Mesenchymal stem cell (in vitro differentiated cells and primary cell): ENCODE results near the gene DCDC2B. TPM values are rescaled to one million over a fixed set of nuclear protein-coding genes. Genes with fewer than 3 reads are reported as not detected.
A peak's percentile ranks its signal among the peaks of the same experiment; 100 is the strongest.
"Not testable (repeated sequence)": the region's sequence is repeated elsewhere in the genome, so short reads cannot be mapped to it uniquely, and the experiment has no call there.

Experiments
- DNase-seq: peaks from one replicate; pipeline ENCODE4 v3.0.0-alpha.2; 2013
- H2AFZ ChIP-seq: one replicate; pipeline ENCODE4 v1.6.1; 2013; ENCODE audit warnings: low read depth, mild to moderate bottlenecking, control low read depth, inconsistent platforms, low read length, moderate library complexity
- H2AK5ac ChIP-seq: 2 replicates; pipeline ENCODE4 v1.6.1; 2013; ENCODE audit warnings: low read length, moderate library complexity, mild to moderate bottlenecking, inconsistent platforms; ENCODE audit not compliant: severe bottlenecking
- H2BK120ac ChIP-seq: one replicate; pipeline ENCODE4 v1.6.1; 2013; ENCODE audit warnings: low read depth, mild to moderate bottlenecking, inconsistent platforms, low read length, moderate library complexity
- H2BK12ac ChIP-seq, 2 experiments: one replicate each; pipeline ENCODE4 v1.6.1; 2013; ENCODE audit warnings: inconsistent platforms in 2 of 2, low read length in 2 of 2, mild to moderate bottlenecking in 2 of 2, moderate library complexity in 2 of 2, control low read depth in 1 of 2
- H2BK15ac ChIP-seq: one replicate; pipeline ENCODE4 v1.6.1; 2013; ENCODE audit warnings: mild to moderate bottlenecking, low read depth, inconsistent platforms; ENCODE audit not compliant: poor library complexity, severe bottlenecking
- H2BK5ac ChIP-seq: 2 replicates; pipeline ENCODE4 v1.6.1; 2013; ENCODE audit warnings: low read depth, mild to moderate bottlenecking, low read length, control low read depth, inconsistent platforms; ENCODE audit not compliant: poor library complexity, severe bottlenecking
- H3K14ac ChIP-seq, 2 experiments: one replicate each; pipeline ENCODE4 v1.6.1; 2013; ENCODE audit warnings: inconsistent platforms in 2 of 2, low read length in 2 of 2, control low read depth in 1 of 2, mild to moderate bottlenecking in 1 of 2, moderate library complexity in 1 of 2
- H3K18ac ChIP-seq, 2 experiments: one replicate each; pipeline ENCODE4 v1.6.1; 2013; ENCODE audit warnings: inconsistent platforms in 2 of 2, low read length in 2 of 2, control low read depth in 1 of 2, low read depth in 1 of 2, mild to moderate bottlenecking in 1 of 2
- H3K23ac ChIP-seq, 2 experiments: one replicate each; pipeline ENCODE4 v1.6.1; 2013; ENCODE audit warnings: inconsistent platforms in 2 of 2, low read length in 2 of 2, mild to moderate bottlenecking in 2 of 2, moderate library complexity in 2 of 2, control low read depth in 1 of 2
- H3K27ac ChIP-seq: 2 replicates; pipeline ENCODE4 v1.5.1; 2013; ENCODE audit warnings: mild to moderate bottlenecking, moderate library complexity, low read length, control low read depth, inconsistent platforms; ENCODE audit not compliant: poor library complexity, severe bottlenecking
- H3K27me3 ChIP-seq, 2 experiments: 2 replicates each; pipeline versions ENCODE4 v1.6.1 to v1.7.0; 2013; ENCODE audit warnings: low read length in 2 of 2, mild to moderate bottlenecking in 2 of 2, moderate library complexity in 2 of 2, control low read depth in 1 of 2, inconsistent platforms in 1 of 2; ENCODE audit not compliant: control insufficient read depth in 1 of 2, insufficient read depth in 1 of 2
- H3K36me3 ChIP-seq, 2 experiments: 2 replicates each; pipeline versions ENCODE4 v1.6.1 to v1.7.0; 2013; ENCODE audit warnings: low read length in 2 of 2, control low read depth in 1 of 2, inconsistent platforms in 1 of 2, low read depth in 1 of 2, mild to moderate bottlenecking in 1 of 2; ENCODE audit not compliant: insufficient read depth in 2 of 2, control insufficient read depth in 1 of 2
- H3K4ac ChIP-seq, 2 experiments: one replicate each; pipeline ENCODE4 v1.6.1; 2013; ENCODE audit warnings: inconsistent platforms in 2 of 2, low read length in 2 of 2, mild to moderate bottlenecking in 2 of 2, moderate library complexity in 2 of 2, control low read depth in 1 of 2, low read depth in 1 of 2
- H3K4me1 ChIP-seq: 2 replicates; pipeline ENCODE4 v1.6.1; 2013; ENCODE audit warnings: low read depth, low read length, control low read depth; ENCODE audit not compliant: control insufficient read depth, insufficient read depth
- H3K4me2 ChIP-seq: 2 replicates; pipeline ENCODE4 v1.6.1; 2013; ENCODE audit warnings: low read length, mild to moderate bottlenecking, inconsistent platforms; ENCODE audit not compliant: poor library complexity, severe bottlenecking
- H3K4me3 ChIP-seq, 2 experiments: 2 replicates each; pipeline versions ENCODE4 v1.5.1 to v1.7.0; 2013; ENCODE audit warnings: low read length in 2 of 2, mild to moderate bottlenecking in 2 of 2, control low read depth in 1 of 2, low read depth in 1 of 2; ENCODE audit not compliant: insufficient read depth in 1 of 2
- H3K79me1 ChIP-seq: replicated peaks from 2 replicates; pipeline ENCODE4 v1.6.1; 2013; ENCODE audit warnings: mild to moderate bottlenecking, control low read depth, low read length, inconsistent platforms; ENCODE audit not compliant: poor library complexity, severe bottlenecking
- H3K9ac ChIP-seq: 2 replicates; pipeline ENCODE4 v1.7.0; 2013; ENCODE audit warnings: mild to moderate bottlenecking, low read length, moderate library complexity
- H3K9me3 ChIP-seq: 2 replicates; pipeline ENCODE4 v1.7.0; 2013; ENCODE audit warnings: mild to moderate bottlenecking, low read length; ENCODE audit not compliant: control insufficient read depth
- H4K8ac ChIP-seq: one replicate; pipeline ENCODE4 v1.6.1; 2013; ENCODE audit warnings: inconsistent platforms, mild to moderate bottlenecking, low read length, moderate library complexity
- H4K91ac ChIP-seq: one replicate; pipeline ENCODE4 v1.6.1; 2013; ENCODE audit warnings: mild to moderate bottlenecking, low read length, inconsistent platforms
- WGBS: methylation state at CpG from one replicate; pipeline ENCODE4 v1.1.7; 2013; ENCODE audit warnings: mixed read lengths; 5-methylcytosine and 5-hydroxymethylcytosine counted together
- polyA plus RNA-seq, 2 experiments: library from polyadenylated mRNA; stranded (reverse); fragments of 200-250 nt; gene quantifications; one replicate each; pipeline ENCODE4 v1.2.3, GENCODE V29; 2013

DCDC2B gene
- polyA plus RNA-seq (2013, experiment 1 of 2), result not detected
- polyA plus RNA-seq (2013, experiment 2 of 2), result not detected

- Histone ChIP-seq H3K4me3 (no peak within 1 kb of the TSS), H3K4me2 (no peak within 1 kb of the TSS), H4K91ac (peak within 1 kb of the TSS; percentile 37), H3K14ac (no peak within 1 kb of the TSS), H3K4me1 (peaks cover 22% of the 10 kb centered on the region), H3K79me1 (peaks cover 9% of the 10 kb centered on the region), H2BK5ac (no peak within 1 kb of the TSS), H4K8ac (no peak within 1 kb of the TSS), H2BK15ac (no peak within 1 kb of the TSS), H3K9me3 (no peaks in the 10 kb centered on the region), H3K27ac (no peak within 1 kb of the TSS), H2BK12ac (peak within 1 kb of the TSS in 1 of 2 experiments; percentile 51), H3K4ac (no peak within 1 kb of the TSS), H3K27me3 (no peaks in the 10 kb centered on the region), H3K9ac (no peak within 1 kb of the TSS), H2BK120ac (no peak within 1 kb of the TSS), H2AFZ (no peak within 1 kb of the TSS), H3K23ac (no peak within 1 kb of the TSS), H3K18ac (no peak within 1 kb of the TSS), H2AK5ac (no peak within 1 kb of the TSS), H3K36me3 (peaks cover 12 to 27% of the 10 kb centered on the region in 2 experiments)
- 88% methylated on average over 5 of the region's 5 CpGs for WGBS
- peak; percentile 65 for DNase-seq
Observed at GRCh38 chr1:32208891-32209328, at the start of gene DCDC2B. DCDC2B (plus strand) TSS chr1:32209089; CDS start chr1:32209094, 5 bp downstream.

- Histone ChIP-seq H3K9me3 (no peaks in the 10 kb centered on the region), H2AFZ (no peak overlapping the region), H3K23ac (no peak overlapping the region), H2BK12ac (no peak overlapping the region), H3K4ac (no peak overlapping the region), H3K4me3 (no peak overlapping the region), H4K91ac (no peak overlapping the region), H2BK5ac (no peak overlapping the region), H3K27ac (no peak overlapping the region), H3K27me3 (no peaks in the 10 kb centered on the region), H2AK5ac (no peak overlapping the region), H3K4me2 (no peak overlapping the region), H3K79me1 (peaks cover 28% of the 10 kb centered on the region), H4K8ac (no peak overlapping the region), H2BK15ac (no peak overlapping the region), H3K14ac (no peak overlapping the region), H2BK120ac (no peak overlapping the region), H3K36me3 (peaks cover 46 to 91% of the 10 kb centered on the region in 2 experiments), H3K18ac (no peak overlapping the region), H3K4me1 (no peaks in the 10 kb centered on the region), H3K9ac (no peak overlapping the region)
- 94% methylated on average over 3 of the region's 3 CpGs for WGBS
- DNase-seq, result no peak
Observed at GRCh38 chr1:32159189-32159588, 49.7 kb upstream of the DCDC2B start.

GRCh38 chr1:32163405-32163804, 45.5 kb upstream of the DCDC2B start:
- Histone ChIP-seq H3K9me3 (no peaks in the 10 kb centered on the region), H3K9ac (no peak overlapping the region), H2AK5ac (no peak overlapping the region), H2BK15ac (no peak overlapping the region), H3K79me1 (peaks cover 17% of the 10 kb centered on the region), H3K27ac (no peak overlapping the region), H2BK5ac (no peak overlapping the region), H4K8ac (no peak overlapping the region), H2AFZ (no peak overlapping the region), H3K36me3 (peaks cover 54 to 88% of the 10 kb centered on the region in 2 experiments), H2BK120ac (no peak overlapping the region), H2BK12ac (no peak overlapping the region), H3K14ac (no peak overlapping the region), H3K4ac (no peak overlapping the region), H3K4me3 (no peak overlapping the region), H3K4me2 (no peak overlapping the region), H3K18ac (no peak overlapping the region), H4K91ac (no peak overlapping the region), H3K4me1 (no peaks in the 10 kb centered on the region), H3K23ac (no peak overlapping the region), H3K27me3 (no peaks in the 10 kb centered on the region)
- 100% methylated on average over 1 of the region's 2 CpGs for WGBS
- DNase-seq, result no peak

DNA sequence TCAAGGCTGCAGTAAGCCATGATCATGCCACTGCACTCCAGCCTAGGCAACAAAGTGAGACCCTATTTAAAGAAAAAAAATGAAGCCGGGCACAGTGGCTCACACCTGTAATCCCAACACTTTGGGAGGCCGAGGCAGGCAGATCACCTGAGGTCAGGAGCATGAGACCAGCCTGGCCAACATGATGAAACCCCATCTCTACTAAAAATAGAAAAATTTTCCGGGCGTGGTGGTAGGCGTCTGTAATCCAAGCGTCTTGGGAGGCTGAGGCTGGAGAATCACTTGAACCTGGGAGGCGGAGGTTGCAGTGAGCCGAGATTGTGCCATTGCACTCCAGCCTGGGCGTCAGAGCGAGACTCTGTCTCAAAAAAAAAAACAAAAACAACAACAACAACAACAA, 43.3 kb upstream of the DCDC2B start:
- H3K18ac ChIP-seq, H4K8ac ChIP-seq, H3K23ac ChIP-seq, H3K4me3 ChIP-seq, H3K4me1 ChIP-seq, H3K9ac ChIP-seq, H3K4ac ChIP-seq, H2AK5ac ChIP-seq, DNase-seq, H2AFZ ChIP-seq, H3K4me2 ChIP-seq, H2BK12ac ChIP-seq, H2BK120ac ChIP-seq, H2BK15ac ChIP-seq, H3K27ac ChIP-seq, H3K27me3 ChIP-seq, H3K14ac ChIP-seq, H2BK5ac ChIP-seq, H3K9me3 ChIP-seq, H4K91ac ChIP-seq: not testable (repeated sequence)
- peaks cover 49 to 84% of the 10 kb centered on the region in 2 experiments for H3K36me3 ChIP-seq
- WGBS, result 97% methylated on average over 8 of the region's 10 CpGs
- peaks cover 12% of the 10 kb centered on the region for H3K79me1 ChIP-seq
